HG02588 (cell line): ENCODE results near the gene RBMS1.
A peak's percentile ranks its signal among the peaks of the same experiment; 100 is the strongest.
"Not testable (repeated sequence)": the region's sequence is repeated elsewhere in the genome, so short reads cannot be mapped to it uniquely, and the experiment has no call there.

Experiments
- ATAC-seq: cut with Tn5 transposase; IDR thresholded peaks from one replicate; pipeline ENCODE4 v1.9.1; 2021; ENCODE audit warnings: mild to moderate bottlenecking, moderate library complexity; ENCODE audit not compliant: unreplicated experiment

Gene RBMS1

GRCh38 chr2:160440888-160441287, 52.7 kb downstream of the RBMS1 start:
- no peak for ATAC-seq

- ATAC-seq = not testable (repeated sequence)
Measured at GRCh38 chr2:160439038-160439437, 54.6 kb downstream of the RBMS1 start.

- no peak for ATAC-seq
Measured at GRCh38 chr2:160437273-160437672, 56.3 kb downstream of the RBMS1 start.

- ATAC-seq = no peak
Measured at GRCh38 chr2:160434254-160434948, 59.2 kb downstream of the RBMS1 start.

- ATAC-seq = no peak
Measured at GRCh38 chr2:160433466-160434140, 60.0 kb downstream of the RBMS1 start.

GRCh38 chr2:160432633-160433032, 61.0 kb downstream of the RBMS1 start:
- ATAC-seq = no peak

- peak; percentile 72 for ATAC-seq
Measured at GRCh38 chr2:160431441-160431840, 62.2 kb downstream of the RBMS1 start.

- no peak for ATAC-seq
Measured at GRCh38 chr2:160430001-160430344, 63.6 kb downstream of the RBMS1 start.

GRCh38 chr2:160429248-160430000, 64.2 kb downstream of the RBMS1 start:
- ATAC-seq = no peak

GRCh38 chr2:160428405-160428763, 65.2 kb downstream of the RBMS1 start:
- no peak for ATAC-seq

GRCh38 chr2:160427629-160428404, 65.8 kb downstream of the RBMS1 start:
- ATAC-seq = peak; percentile 47

GRCh38 chr2:160426604-160427003, 67.0 kb downstream of the RBMS1 start:
- ATAC-seq = no peak

- no peak for ATAC-seq
Measured at GRCh38 chr2:160425434-160426151, 68.0 kb downstream of the RBMS1 start.

GRCh38 chr2:160423126-160423525, 70.5 kb downstream of the RBMS1 start:
- ATAC-seq = no peak

GRCh38 chr2:160421646-160422501, 71.7 kb downstream of the RBMS1 start:
- not testable (repeated sequence) for ATAC-seq

- no peak for ATAC-seq
Measured at GRCh38 chr2:160420711-160421110, 72.9 kb downstream of the RBMS1 start.

GRCh38 chr2:160419776-160420505, 73.7 kb downstream of the RBMS1 start:
- no peak for ATAC-seq

- ATAC-seq = no peak
Measured at GRCh38 chr2:160418853-160419252, 74.8 kb downstream of the RBMS1 start.

GRCh38 chr2:160418398-160418765, 75.2 kb downstream of the RBMS1 start:
- no peak for ATAC-seq
